SK-N-SH (cell line): ENCODE measurements around the gene CXorf49. TPM values are rescaled to one million over a fixed set of nuclear protein-coding genes. Genes with fewer than 3 reads are reported as not detected.
"Not testable (repeated sequence)": the region's sequence is repeated elsewhere in the genome, so short reads cannot be mapped to it uniquely, and the experiment has no call there.

ENCODE experiments used
- CTCF ChIA-PET: fragments of 300-600, 350-600 bp; formaldehyde crosslinking; extraction: SDS; loops from one replicate; lab custom pipeline; 2021; lab: Yijun Ruan, JAX
- POLR2A ChIA-PET: fragments of 350-600 bp; sonication (Branson Sonifier 250); formaldehyde crosslinking; extraction: SDS; loops from one replicate; lab custom pipeline; 2020; ENCODE audit warnings: antibody characterized with exemption, inconsistent platforms; lab: Yijun Ruan, JAX
- DNase-seq: peaks from one replicate; pipeline ENCODE4 v3.0.0; 2012
- H2AFZ ChIP-seq: fragments of 200-600 bp; sonication (generic); 2 replicates; pipeline ENCODE4 v1.8.1; 2016; ENCODE audit warnings: antibody characterized with exemption, mild to moderate bottlenecking, low read depth
- H3F3A ChIP-seq: fragments of 200-600 bp; sonication (generic); replicated peaks from 2 replicates; pipeline ENCODE3; 2016; ENCODE audit warnings: antibody characterized with exemption, mild to moderate bottlenecking; ENCODE audit not compliant: insufficient read depth
- H3K27ac ChIP-seq, 2 experiments: fragments of 200-500 bp in 1 of 2; fragments of 200-600 bp in 1 of 2; sonication (Bioruptor generic) in 1 of 2; sonication (generic), shearing (Covaris generic) in 1 of 2; 2 replicates each; pipeline versions ENCODE4 v1.5.1 to v1.6.1; 2014 to 2016; ENCODE audit warnings: low read depth in 2 of 2, inconsistent platforms in 1 of 2, low read length in 1 of 2, mild to moderate bottlenecking in 1 of 2, mixed read lengths in 1 of 2
- H3K27me3 ChIP-seq: fragments of 200-600 bp; sonication (generic), shearing (Covaris generic); 2 replicates; pipeline ENCODE4 v1.6.1; 2016; ENCODE audit warnings: mixed run types; ENCODE audit not compliant: insufficient read depth
- H3K36me3 ChIP-seq, 2 experiments: fragments of 200-500 bp in 1 of 2; fragments of 200-600 bp in 1 of 2; sonication (Bioruptor generic) in 1 of 2; sonication (generic) in 1 of 2; replicated peaks in 1 of 2; 2 replicates each; pipeline versions ENCODE3 to v1.5.1; 2014 to 2016; ENCODE audit warnings: low read length in 1 of 2, mild to moderate bottlenecking in 1 of 2; ENCODE audit not compliant: insufficient read depth in 2 of 2, control insufficient read depth in 1 of 2
- H3K4me1 ChIP-seq, 2 experiments: fragments of 200-500 bp in 1 of 2; fragments of 200-600 bp in 1 of 2; sonication (Bioruptor generic) in 1 of 2; sonication (generic), shearing (Covaris generic) in 1 of 2; 2 replicates each; pipeline versions ENCODE4 v1.5.1 to v1.6.1; 2014 to 2016; ENCODE audit warnings: low read depth in 1 of 2, low read length in 1 of 2, mixed run types in 1 of 2; ENCODE audit not compliant: insufficient read depth in 2 of 2, control insufficient read depth in 1 of 2
- H3K4me2 ChIP-seq: fragments of 200-600 bp; sonication (generic), shearing (Covaris generic); 2 replicates; pipeline ENCODE4 v1.6.1; 2017; ENCODE audit warnings: mixed run types
- H3K4me3 ChIP-seq, 2 experiments: fragments of 200-500 bp in 1 of 2; fragments of 200-600 bp in 1 of 2; sonication (Bioruptor generic) in 1 of 2; sonication (generic), shearing (Covaris generic) in 1 of 2; 2 replicates each; pipeline versions ENCODE4 v1.5.1 to v1.8.1; 2014 to 2016; ENCODE audit warnings: low read depth in 2 of 2, inconsistent platforms in 1 of 2, low read length in 1 of 2, mild to moderate bottlenecking in 1 of 2, mixed read lengths in 1 of 2, moderate library complexity in 1 of 2
- H3K79me2 ChIP-seq: fragments of 200-600 bp; sonication (generic); 2 replicates; pipeline ENCODE4 v1.8.1; 2017; ENCODE audit warnings: mild to moderate bottlenecking; ENCODE audit not compliant: insufficient read depth
- H3K9ac ChIP-seq: fragments of 200-600 bp; sonication (generic); 2 replicates; pipeline ENCODE4 v1.6.1; 2017; ENCODE audit warnings: mixed run types
- H3K9me2 ChIP-seq: fragments of 200-600 bp; sonication (generic); 2 replicates; pipeline ENCODE4 v1.6.1; 2017; ENCODE audit warnings: mixed run types
- H3K9me3 ChIP-seq: fragments of 200-600 bp; sonication (generic); 2 replicates; pipeline ENCODE4 v1.6.1; 2017; ENCODE audit warnings: mixed run types, mild to moderate bottlenecking, moderate library complexity
- H4K20me1 ChIP-seq: fragments of 200-600 bp; sonication (generic); 2 replicates; pipeline ENCODE4 v1.6.1; 2017; ENCODE audit warnings: mild to moderate bottlenecking, mixed run types; ENCODE audit not compliant: insufficient read depth
- CTCF ChIP-seq: fragments of 200-600 bp; sonication (generic); IDR thresholded peaks from 2 replicates; pipeline ENCODE4 v1.6.1; 2017; ENCODE audit warnings: antibody characterized with exemption, mild to moderate bottlenecking, moderate library complexity
- ELF1 ChIP-seq: IDR thresholded peaks from 2 replicates; pipeline ENCODE4 v1.4.0; 2012
- EP300 ChIP-seq, 2 experiments: IDR thresholded peaks; 2 replicates each; pipeline versions ENCODE4 v1.4.0 to v1.6.1; 2012; ENCODE audit warnings: borderline replicate concordance in 1 of 2, low read depth in 1 of 2, low read length in 1 of 2
- FOSL2 ChIP-seq: IDR thresholded peaks from 2 replicates; pipeline ENCODE4 v1.4.0; 2012; ENCODE audit warnings: low read depth, mild to moderate bottlenecking, moderate library complexity, borderline replicate concordance
- FOXM1 ChIP-seq: IDR thresholded peaks from 2 replicates; pipeline ENCODE4 v1.4.0; 2012; ENCODE audit warnings: low read depth, mild to moderate bottlenecking
- JUND ChIP-seq: IDR thresholded peaks from 2 replicates; pipeline ENCODE4 v1.4.0; 2012
- MAX ChIP-seq: IDR thresholded peaks from 2 replicates; pipeline ENCODE4 v1.4.0; 2012; ENCODE audit warnings: low read depth
- MXI1 ChIP-seq: IDR thresholded peaks from 2 replicates; pipeline ENCODE4 v1.6.1; 2012; ENCODE audit warnings: mild to moderate bottlenecking, low read depth, low read length, improper control_type of control experiment
- NFIC ChIP-seq: IDR thresholded peaks from 2 replicates; pipeline ENCODE4 v1.4.0; 2012; ENCODE audit warnings: borderline replicate concordance
- NRF1 ChIP-seq: IDR thresholded peaks from 2 replicates; pipeline ENCODE4 v1.6.1; 2012; ENCODE audit warnings: low read depth, mild to moderate bottlenecking, low read length
- PBX3 ChIP-seq: IDR thresholded peaks from 2 replicates; pipeline ENCODE4; 2012
- POLR2AphosphoS5 ChIP-seq: IDR thresholded peaks from 2 replicates; pipeline ENCODE4 v1.6.1; 2012; ENCODE audit warnings: low read depth, low read length
- RAD21 ChIP-seq: IDR thresholded peaks from 2 replicates; pipeline ENCODE4 v1.6.1; 2012; ENCODE audit warnings: mild to moderate bottlenecking, low read length
- RCOR1 ChIP-seq: fragments of 150-350 bp; IDR thresholded peaks from 2 replicates; pipeline ENCODE4 v1.6.1; 2017; ENCODE audit warnings: antibody characterized with exemption, low read length
- REST ChIP-seq: IDR thresholded peaks from 2 replicates; pipeline ENCODE4 v1.6.1; 2012; ENCODE audit warnings: mild to moderate bottlenecking, low read depth, low read length, moderate library complexity
- RFX5 ChIP-seq: IDR thresholded peaks from 2 replicates; pipeline ENCODE4 v1.6.1; 2012; ENCODE audit warnings: mild to moderate bottlenecking, improper control_type of control experiment, low read length
- RXRA ChIP-seq: IDR thresholded peaks from 2 replicates; pipeline ENCODE4 v1.4.0; 2012; ENCODE audit warnings: low read depth, mild to moderate bottlenecking, borderline replicate concordance
- SMC3 ChIP-seq: IDR thresholded peaks from 2 replicates; pipeline ENCODE4 v1.6.1; 2012; ENCODE audit warnings: low read depth, low read length, improper control_type of control experiment
- USF2 ChIP-seq: fragments of 150-350 bp; IDR thresholded peaks from 2 replicates; pipeline ENCODE4 v1.6.1; 2017; ENCODE audit warnings: antibody characterized with exemption, low read length, low read depth, borderline replicate concordance
- YY1 ChIP-seq: IDR thresholded peaks from 2 replicates; pipeline ENCODE4 v1.4.0; 2012; ENCODE audit warnings: low read depth, mild to moderate bottlenecking
- WGBS: methylation state at CpG from one replicate; pipeline ENCODE4 v1.1.6; 2017; ENCODE audit warnings: low lambda C conversion rate; 5-methylcytosine and 5-hydroxymethylcytosine counted together
- polyA plus RNA-seq, 3 experiments: library from polyadenylated mRNA; depleted of rRNA; stranded (reverse); fragments of >200 nt; gene quantifications; 2 replicates each; pipeline ENCODE4 v1.2.3, GENCODE V29; 2012

The CXorf49 gene
- polyA plus RNA-seq, 1 of the 3 experiments (the other 2 are of a cell fraction) = not detected

- H4K20me1 ChIP-seq, H3K4me2 ChIP-seq, H3K9me3 ChIP-seq, DNase-seq, H3F3A ChIP-seq, H3K27ac ChIP-seq, POLR2A ChIA-PET, H3K79me2 ChIP-seq, H2AFZ ChIP-seq, H3K4me1 ChIP-seq, H3K9me2 ChIP-seq, H3K36me3 ChIP-seq, H3K4me3 ChIP-seq, H3K9ac ChIP-seq, CTCF ChIA-PET: not testable (repeated sequence)
- peaks cover 19% of the 10 kb centered on the region; the same call in 1 of the 2 replicates for H3K27me3 ChIP-seq
- 97% methylated on average over 5 of the region's 23 CpGs for WGBS
Measured at GRCh38 chrX:71675636-71676035, 42.4 kb downstream of the CXorf49 start.

GRCh38 chrX:71671938-71672337 lies 46.1 kb downstream of the CXorf49 start:
- Histone ChIP-seq H2AFZ (no peak overlapping the region), H3K9ac (no peak overlapping the region), H3K4me1 (no peaks in the 10 kb centered on the region), H3K9me2 (no peaks in the 10 kb centered on the region), H3K4me2 (no peak overlapping the region), H3K79me2 (no peaks in the 10 kb centered on the region), H3F3A (no peaks in the 10 kb centered on the region), H3K27ac (no peak overlapping the region), H3K27me3 (peaks cover 43% of the 10 kb centered on the region), H3K4me3 (no peak overlapping the region), H3K36me3 (no peaks in the 10 kb centered on the region), H4K20me1 (no peaks in the 10 kb centered on the region), H3K9me3 (no peaks in the 10 kb centered on the region)
- CTCF ChIA-PET = no interaction called here
- WGBS = 34% methylated on average over 11 of the region's 11 CpGs
- no peak for DNase-seq
- no peak for TF ChIP-seq SMC3
- no peak for TF ChIP-seq POLR2AphosphoS5
- TF ChIP-seq FOXM1 = no peak
- TF ChIP-seq EP300 (IDR thresholded peaks at IDR 0.05; ENCODE audit: borderline replicate concordance in 1 of 2, low read depth in 1 of 2, low read length in 1 of 2) = no peak
- no peak for TF ChIP-seq NRF1
- no peak for TF ChIP-seq RXRA
- TF ChIP-seq PBX3 = no peak
- no peak for TF ChIP-seq REST
- no peak for TF ChIP-seq RFX5
- no peak for TF ChIP-seq MAX
- no peak for TF ChIP-seq NFIC
- TF ChIP-seq JUND = no peak
- TF ChIP-seq ELF1 = no peak
- no peak for TF ChIP-seq USF2
- TF ChIP-seq CTCF = no peak
- no peak for TF ChIP-seq RCOR1
- TF ChIP-seq YY1 = no peak
- no peak for TF ChIP-seq MXI1
- no peak for TF ChIP-seq FOSL2
- TF ChIP-seq RAD21 = no peak
- POLR2A ChIA-PET = no interaction called here
